ENCODE results near the gene CDC42EP2.

Gene CDC42EP2

DNA sequence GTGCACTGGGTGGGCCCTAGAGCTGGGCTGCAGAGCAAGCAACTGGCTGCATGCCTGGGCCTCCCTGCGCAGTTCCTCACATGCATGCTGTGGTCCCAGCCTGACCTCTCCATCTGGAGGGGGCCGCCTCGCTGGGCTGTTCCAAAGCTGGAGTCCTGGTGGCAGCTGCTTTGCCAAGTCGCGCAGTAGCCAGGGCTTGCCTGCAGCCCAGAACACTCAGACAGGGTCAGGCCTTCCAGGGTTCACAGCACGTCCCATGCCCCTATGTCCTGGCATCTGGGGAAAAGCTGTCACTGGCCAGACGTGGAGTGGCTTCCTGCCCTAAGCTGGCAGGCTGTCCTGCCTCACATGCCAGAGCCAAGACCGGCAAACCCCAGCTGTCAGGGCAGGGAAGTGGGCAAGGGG is 16.5 kb upstream of the CDC42EP2 start:
- no peak for DNase-seq

DNA sequence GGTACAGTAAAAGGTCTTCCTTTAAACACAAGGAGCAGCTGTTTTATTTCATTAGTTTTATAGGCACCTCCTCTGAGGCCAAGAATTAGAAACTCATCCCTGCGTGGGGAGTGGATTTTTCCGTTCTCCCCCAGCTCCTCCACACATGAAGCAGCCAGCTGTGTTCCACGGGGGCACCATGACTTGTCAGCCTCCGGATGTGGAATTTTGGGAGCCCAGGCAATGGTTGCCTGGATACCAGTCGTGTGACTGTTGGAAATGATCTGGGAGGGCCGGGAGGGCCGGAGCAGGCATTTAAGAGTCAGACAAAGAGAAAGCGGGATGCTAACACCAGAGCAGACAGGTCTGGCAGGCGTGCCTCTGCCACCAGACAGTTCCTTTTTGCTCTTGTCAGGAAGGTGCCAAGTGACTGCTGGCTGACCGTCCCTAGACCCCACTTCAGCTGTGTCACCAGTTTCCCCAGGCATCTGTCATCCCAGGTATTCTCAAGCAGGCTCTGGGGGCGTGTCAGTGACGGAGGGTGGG is 15.9 kb upstream of the CDC42EP2 start:
- no peak for DNase-seq

DNA sequence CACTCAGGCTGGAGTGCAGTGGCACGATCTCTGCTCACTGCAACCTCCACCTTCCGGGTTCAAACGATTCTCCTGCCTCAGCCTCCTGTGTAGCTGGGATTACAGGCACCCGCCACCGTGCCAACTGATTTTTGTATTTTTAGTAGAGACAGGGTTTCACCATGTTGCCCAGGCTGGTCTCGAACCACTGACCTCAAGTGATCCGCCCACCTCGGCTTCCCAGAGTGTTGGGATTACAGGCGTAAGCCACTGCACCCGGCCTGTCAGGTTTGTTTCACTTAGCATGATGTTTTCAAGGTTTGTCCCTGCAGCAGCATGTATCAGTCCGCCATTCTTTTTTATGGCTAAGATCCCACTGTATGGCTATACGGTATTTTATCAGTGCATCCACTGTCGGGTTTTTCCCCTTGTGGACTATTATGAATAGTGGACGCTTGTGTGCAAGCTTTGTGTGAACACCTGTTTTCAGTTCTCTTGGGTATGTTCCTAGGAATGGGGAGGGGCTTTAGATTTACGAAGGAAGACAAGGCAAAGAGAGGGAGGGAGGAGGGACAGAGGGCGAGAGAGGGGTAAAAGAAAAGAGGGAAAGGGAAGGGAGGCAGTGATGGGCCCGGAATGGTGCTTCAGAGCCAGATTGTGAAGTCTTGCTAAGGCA is 13.9 kb upstream of the CDC42EP2 start:
- no peak for DNase-seq

GRCh38 chr11:65301491-65302329 is 13.0 kb upstream of the CDC42EP2 start:
- DNase-seq = no peak

DNA sequence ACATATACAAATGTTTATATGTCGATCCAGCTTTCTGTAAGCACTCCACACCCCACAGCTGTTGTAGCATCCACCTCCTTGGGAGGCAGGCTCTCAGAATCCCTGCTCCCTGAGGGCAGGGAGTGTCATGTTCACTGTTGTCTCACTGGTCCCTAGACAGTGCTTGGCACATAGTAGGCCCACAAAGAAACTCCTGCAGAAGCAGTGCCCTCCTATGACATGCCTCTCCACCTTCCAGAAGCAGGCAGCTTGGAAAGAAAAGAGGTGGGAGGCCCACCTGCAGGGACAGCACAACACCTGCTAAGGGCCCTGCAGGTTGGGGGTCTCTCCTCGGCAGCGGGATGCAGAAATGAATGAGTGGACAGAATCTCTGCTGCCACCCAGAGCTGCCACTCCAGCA is 11.1 kb upstream of the CDC42EP2 start:
- no peak for DNase-seq

- no peak for DNase-seq
Measured at GRCh38 chr11:65304110-65304509, 10.6 kb upstream of the CDC42EP2 start.

GRCh38 chr11:65304613-65305012 is 10.1 kb upstream of the CDC42EP2 start:
- DNase-seq = no peak

- no peak for DNase-seq
Measured at GRCh38 chr11:65305501-65306268, 9.0 kb upstream of the CDC42EP2 start.

- DNase-seq = no peak
Measured at GRCh38 chr11:65307298-65308229, 7.1 kb upstream of the CDC42EP2 start.

- DNase-seq = no peak
Measured at GRCh38 chr11:65308281-65308891, 6.3 kb upstream of the CDC42EP2 start.

DNA sequence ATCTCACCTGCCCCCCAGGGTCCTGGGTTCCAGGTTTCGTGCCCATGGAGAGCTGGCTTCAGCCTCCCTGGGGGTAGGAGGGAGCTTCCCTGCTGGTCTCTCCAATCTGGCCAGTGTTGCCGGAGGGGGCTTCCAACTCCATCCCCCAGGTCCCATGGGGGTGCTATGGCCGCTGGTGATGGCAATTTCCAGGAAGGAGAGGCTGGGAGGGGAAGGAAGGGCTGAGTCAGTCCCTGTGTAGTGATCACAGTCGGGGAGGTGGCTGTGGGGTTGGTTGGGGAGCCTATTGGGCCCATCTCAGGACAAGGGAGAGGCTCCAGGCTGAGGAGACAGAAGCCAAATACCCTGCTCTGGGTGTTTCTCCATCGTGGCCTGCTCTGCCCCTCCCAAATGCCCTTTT is 5.7 kb upstream of the CDC42EP2 start:
- DNase-seq = no peak

DNA sequence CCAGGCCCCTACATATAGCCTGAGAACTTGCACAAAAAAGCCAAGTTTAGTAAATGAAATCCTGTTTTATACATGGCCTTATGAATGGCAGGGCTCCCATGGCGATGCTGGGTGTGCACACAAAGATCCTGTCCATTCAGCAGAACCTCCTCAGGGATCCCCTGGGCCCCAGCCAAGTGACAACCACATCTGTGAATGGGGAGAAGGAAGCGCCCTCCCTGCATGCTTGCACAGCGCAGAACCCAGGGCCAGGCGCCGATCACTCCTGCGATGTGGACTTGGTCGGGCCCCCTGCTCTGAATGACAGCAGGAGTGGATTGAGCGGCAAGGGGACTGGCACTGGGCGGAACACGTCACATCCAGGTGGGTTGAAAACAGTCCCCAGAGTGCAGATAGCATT is 4.5 kb upstream of the CDC42EP2 start:
- no peak for DNase-seq

- DNase-seq = no peak
Measured at GRCh38 chr11:65310736-65311135, 3.9 kb upstream of the CDC42EP2 start.

GRCh38 chr11:65311170-65311678 is 3.4 kb upstream of the CDC42EP2 start:
- DNase-seq = no peak

- peak; percentile 56 for DNase-seq
Measured at GRCh38 chr11:65315204-65315865, 669 bp downstream of the CDC42EP2 start.

DNA sequence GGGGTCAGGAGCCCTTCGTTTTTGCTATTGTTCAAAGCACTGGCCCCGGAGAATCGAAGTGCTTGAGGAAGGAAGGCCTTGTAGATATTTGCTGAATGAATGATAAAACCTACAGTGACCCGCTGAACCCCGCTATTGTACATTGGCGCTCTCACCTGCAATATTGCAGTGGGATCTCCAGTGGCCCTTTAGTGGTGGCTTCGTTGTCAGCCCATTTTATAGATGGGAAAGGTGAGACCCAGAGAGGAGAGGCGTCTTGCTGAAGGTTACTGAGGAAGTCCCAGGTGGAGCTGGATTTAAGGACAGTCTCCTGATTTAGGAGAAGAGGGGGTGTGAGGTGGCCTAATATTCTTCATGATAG is 1.2 kb downstream of the CDC42EP2 start:
- no peak for DNase-seq

DNA sequence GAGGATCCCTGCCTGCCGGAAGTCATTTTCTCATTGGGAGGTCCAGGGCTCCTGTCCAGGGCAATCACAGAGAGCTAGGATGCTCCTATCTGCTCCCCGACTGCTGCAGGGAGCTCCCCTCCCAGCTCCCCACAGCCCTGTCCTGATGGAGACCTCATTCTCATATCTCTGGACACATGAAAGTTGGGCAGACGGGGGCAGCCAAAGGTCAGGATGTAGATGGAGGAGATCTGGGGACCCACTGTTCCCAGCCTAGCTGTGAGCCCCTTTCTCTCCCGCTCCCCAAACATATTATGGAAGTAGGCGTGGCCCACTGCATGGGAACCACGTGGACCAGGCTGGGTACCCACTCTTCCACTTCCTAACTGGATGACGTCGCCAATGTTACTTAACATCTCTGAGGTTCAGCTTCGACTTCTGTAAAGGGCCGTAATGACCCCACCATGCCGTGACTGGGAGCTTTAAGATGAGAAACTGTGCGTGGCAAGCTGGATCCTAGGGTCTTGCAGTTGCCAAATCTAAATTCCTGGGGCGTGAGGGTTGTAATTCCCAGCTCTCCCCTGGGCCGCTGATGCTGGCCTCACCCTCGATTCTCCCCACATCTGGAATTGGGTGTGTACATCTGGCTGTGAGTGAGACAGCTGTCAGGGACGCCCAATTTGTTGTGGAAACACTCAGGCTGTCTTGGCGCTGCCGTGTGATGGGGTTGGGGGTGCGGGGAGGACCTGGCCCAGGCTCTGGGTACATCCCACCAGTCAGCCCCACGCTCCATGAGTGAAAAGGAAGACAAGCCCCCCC is 1.8 kb downstream of the CDC42EP2 start:
- no peak for DNase-seq

- DNase-seq = no peak
Measured at GRCh38 chr11:65317025-65317786, 2.5 kb downstream of the CDC42EP2 start.

GRCh38 chr11:65320386-65321075 is 5.9 kb downstream of the CDC42EP2 start:
- no peak for DNase-seq
